Fibroblast of peridontal ligament (primary cell): Measurements from ENCODE around the gene NEDD4L.

ENCODE experiments used
- DNase-seq: peaks from one replicate; pipeline ENCODE4 v3.0.0-alpha.2; 2010; ENCODE audit errors: extremely low read depth

The NEDD4L gene

GRCh38 chr18:58118536-58118935 is 74.5 kb downstream of the NEDD4L start:
- DNase-seq = no peak

GRCh38 chr18:58119819-58120218 is 75.8 kb downstream of the NEDD4L start:
- no peak for DNase-seq

GRCh38 chr18:58124475-58124874 is 80.4 kb downstream of the NEDD4L start:
- no peak for DNase-seq

GRCh38 chr18:58125183-58125582 is 81.2 kb downstream of the NEDD4L start:
- DNase-seq = no peak

GRCh38 chr18:58125756-58126155 is 81.7 kb downstream of the NEDD4L start:
- DNase-seq = no peak

GRCh38 chr18:58128381-58129374 is 84.7 kb downstream of the NEDD4L start:
- DNase-seq = peak; percentile 28

- peak; percentile 83 for DNase-seq
Observed at GRCh38 chr18:58132595-58133261, 88.7 kb downstream of the NEDD4L start.

GRCh38 chr18:58135183-58135641 is 91.2 kb downstream of the NEDD4L start:
- DNase-seq = peak; percentile 96

GRCh38 chr18:58135701-58136331 is 91.8 kb downstream of the NEDD4L start:
- DNase-seq = peak; percentile 76

GRCh38 chr18:58136879-58137278 is 92.9 kb downstream of the NEDD4L start:
- DNase-seq = peak; percentile 33

- no peak for DNase-seq
Observed at GRCh38 chr18:58139459-58140386, 95.7 kb downstream of the NEDD4L start.

- DNase-seq = no peak
Observed at GRCh38 chr18:58140387-58141325, 96.6 kb downstream of the NEDD4L start.

GRCh38 chr18:58143386-58143785 is 99.4 kb downstream of the NEDD4L start:
- DNase-seq = no peak

- DNase-seq = no peak
Observed at GRCh38 chr18:58144106-58144505, 100.1 kb downstream of the NEDD4L start.

- DNase-seq = no peak
Observed at GRCh38 chr18:58144671-58145285, 100.8 kb downstream of the NEDD4L start.

GRCh38 chr18:58146099-58146498 is 102.1 kb downstream of the NEDD4L start:
- no peak for DNase-seq

GRCh38 chr18:58148954-58149471 is 105.0 kb downstream of the NEDD4L start:
- DNase-seq = no peak

GRCh38 chr18:58150772-58151171 is 106.7 kb downstream of the NEDD4L start:
- DNase-seq = no peak

- no peak for DNase-seq
Observed at GRCh38 chr18:58152216-58152615, 108.2 kb downstream of the NEDD4L start.
